ENCODE results near the gene FGF11. TPM values are rescaled to one million over a fixed set of nuclear protein-coding genes. Genes with fewer than 3 reads are reported as not detected.

The FGF11 gene
- total and polyA plus RNA-seq, 2 of the 13 experiments (the other 11 are each of a cell fraction or from before 2014, with no cell fraction given), result 0.20 to 7.6 TPM

GRCh38 chr17:7483255-7484066, 44.1 kb downstream of the FGF11 start (continued):
- TF ChIP-seq, protein P1, sequence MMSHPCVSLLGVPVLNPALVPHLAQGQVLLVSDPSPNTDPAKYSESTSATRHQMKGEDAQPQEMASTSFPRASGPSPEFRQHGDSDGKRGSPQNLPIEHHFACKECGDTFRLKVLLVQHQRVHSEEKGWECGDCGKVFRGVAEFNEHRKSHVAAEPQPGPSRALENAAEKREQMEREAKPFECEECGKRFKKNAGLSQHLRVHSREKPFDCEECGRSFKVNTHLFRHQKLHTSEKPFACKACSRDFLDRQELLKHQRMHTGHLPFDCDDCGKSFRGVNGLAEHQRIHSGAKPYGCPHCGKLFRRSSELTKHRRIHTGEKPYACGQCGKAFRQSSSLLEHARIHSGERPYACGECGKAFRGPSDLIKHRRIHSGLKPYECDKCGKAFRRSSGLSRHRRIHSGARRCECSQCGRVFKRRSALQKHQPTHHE (CRISPR knock-in tag; IDR thresholded peaks at IDR 0.05; ENCODE audit: borderline replicate concordance), result 0 out of 2 replicates have a peak, but pooled peaks have one; percentile 21
- TF ChIP-seq, protein P2, sequence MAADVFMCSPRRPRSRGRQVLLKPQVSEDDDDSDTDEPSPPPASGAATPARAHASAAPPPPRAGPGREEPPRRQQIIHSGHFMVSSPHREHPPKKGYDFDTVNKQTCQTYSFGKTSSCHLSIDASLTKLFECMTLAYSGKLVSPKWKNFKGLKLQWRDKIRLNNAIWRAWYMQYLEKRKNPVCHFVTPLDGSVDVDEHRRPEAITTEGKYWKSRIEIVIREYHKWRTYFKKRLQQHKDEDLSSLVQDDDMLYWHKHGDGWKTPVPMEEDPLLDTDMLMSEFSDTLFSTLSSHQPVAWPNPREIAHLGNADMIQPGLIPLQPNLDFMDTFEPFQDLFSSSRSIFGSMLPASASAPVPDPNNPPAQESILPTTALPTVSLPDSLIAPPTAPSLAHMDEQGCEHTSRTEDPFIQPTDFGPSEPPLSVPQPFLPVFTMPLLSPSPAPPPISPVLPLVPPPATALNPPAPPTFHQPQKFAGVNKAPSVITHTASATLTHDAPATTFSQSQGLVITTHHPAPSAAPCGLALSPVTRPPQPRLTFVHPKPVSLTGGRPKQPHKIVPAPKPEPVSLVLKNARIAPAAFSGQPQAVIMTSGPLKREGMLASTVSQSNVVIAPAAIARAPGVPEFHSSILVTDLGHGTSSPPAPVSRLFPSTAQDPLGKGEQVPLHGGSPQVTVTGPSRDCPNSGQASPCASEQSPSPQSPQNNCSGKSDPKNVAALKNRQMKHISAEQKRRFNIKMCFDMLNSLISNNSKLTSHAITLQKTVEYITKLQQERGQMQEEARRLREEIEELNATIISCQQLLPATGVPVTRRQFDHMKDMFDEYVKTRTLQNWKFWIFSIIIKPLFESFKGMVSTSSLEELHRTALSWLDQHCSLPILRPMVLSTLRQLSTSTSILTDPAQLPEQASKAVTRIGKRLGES (CRISPR knock-in tag; IDR thresholded peaks at IDR 0.05; ENCODE audit: borderline replicate concordance), result no peak
- no peak for TF ChIP-seq ZNF136 (CRISPR knock-in tag; IDR thresholded peaks at IDR 0.05; ENCODE audit: low read depth)
- no peak for TF ChIP-seq TCF7L2 (IDR thresholded peaks at IDR 0.05; ENCODE audit: low read depth, low read length)
- no peak for TF ChIP-seq ATF6 (CRISPR knock-in tag; conservative IDR thresholded peaks at IDR 0.05)
- peak; percentile 43; the same call in 1 of the 2 replicates for TF ChIP-seq THRA (CRISPR knock-in tag; IDR thresholded peaks at IDR 0.05; ENCODE audit: borderline replicate concordance)
- peak; percentile 60 for TF ChIP-seq MTF2 (CRISPR knock-in tag; IDR thresholded peaks at IDR 0.05; ENCODE audit: borderline replicate concordance)
- TF ChIP-seq ZNF746 (CRISPR knock-in tag; IDR thresholded peaks at IDR 0.05), result 0 out of 2 replicates have a peak, but pooled peaks have one; percentile 25
- TF ChIP-seq, protein P3, sequence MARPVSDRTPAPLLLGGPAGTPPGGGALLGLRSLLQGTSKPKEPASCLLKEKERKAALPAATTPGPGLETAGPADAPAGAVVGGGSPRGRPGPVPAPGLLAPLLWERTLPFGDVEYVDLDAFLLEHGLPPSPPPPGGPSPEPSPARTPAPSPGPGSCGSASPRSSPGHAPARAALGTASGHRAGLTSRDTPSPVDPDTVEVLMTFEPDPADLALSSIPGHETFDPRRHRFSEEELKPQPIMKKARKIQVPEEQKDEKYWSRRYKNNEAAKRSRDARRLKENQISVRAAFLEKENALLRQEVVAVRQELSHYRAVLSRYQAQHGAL (CRISPR knock-in tag; IDR thresholded peaks at IDR 0.05; ENCODE audit: not compliant biosample characterization), result no peak
- TF ChIP-seq ZSCAN21 (CRISPR knock-in tag; IDR thresholded peaks at IDR 0.05; ENCODE audit: borderline replicate concordance), result peak; percentile 30; the same call in 1 of the 2 replicates
- no peak for TF ChIP-seq ZBTB34 (CRISPR knock-in tag; IDR thresholded peaks at IDR 0.05)
- no peak; the same call in 1 of the 2 replicates for TF ChIP-seq ZBTB26 (CRISPR knock-in tag; IDR thresholded peaks at IDR 0.05; ENCODE audit: borderline replicate concordance)
- no peak for TF ChIP-seq MBD4 (IDR thresholded peaks at IDR 0.05; ENCODE audit: borderline replicate concordance, low read length)
- TF ChIP-seq AKAP8 (CRISPR knock-in tag; IDR thresholded peaks at IDR 0.05), result 0 out of 2 replicates have a peak, but pooled peaks have one; percentile 7

Measured in HepG2 (cell line).